Tibial nerve (tissue), 3 donors: ENCODE results near the gene CUTC.
"Not testable (repeated sequence)": the region's sequence is repeated elsewhere in the genome, so short reads cannot be mapped to it uniquely, and the experiment has no call there.

ENCODE experiments used
- CTCF ChIP-seq, 5 experiments: fragments of 200-600 bp in 3 of 5; fragments of 450-650 bp in 2 of 5; sonication (generic) in 3 of 5; IDR thresholded peaks; one replicate each; pipeline ENCODE4 v1.5.1; 2016 to 2019; ENCODE audit warnings: antibody characterized with exemption in 5 of 5, mild to moderate bottlenecking in 3 of 5, moderate library complexity in 2 of 5
- POLR2A ChIP-seq, 2 donors: fragments of 450-650 bp; IDR thresholded peaks; one replicate each; pipeline ENCODE4 v1.6.1; 2017; ENCODE audit warnings: antibody characterized with exemption in 2 of 2, mild to moderate bottlenecking in 2 of 2, moderate library complexity in 2 of 2

GRCh38 chr10:99746166-99746565 is 14.1 kb downstream of the CUTC start:
- TF ChIP-seq POLR2A, CTCF (IDR thresholded peaks at IDR 0.05): not testable (repeated sequence)
